ENCODE measurements around the gene TIGAR. TPM values are rescaled to one million over a fixed set of nuclear protein-coding genes. Genes with fewer than 3 reads are reported as not detected.

TIGAR gene
- total and polyA plus RNA-seq, 2 of the 8 experiments (the other 6 are each of a cell fraction or from before 2014, with no cell fraction given), result 3.8 to 26.4 TPM

DNA sequence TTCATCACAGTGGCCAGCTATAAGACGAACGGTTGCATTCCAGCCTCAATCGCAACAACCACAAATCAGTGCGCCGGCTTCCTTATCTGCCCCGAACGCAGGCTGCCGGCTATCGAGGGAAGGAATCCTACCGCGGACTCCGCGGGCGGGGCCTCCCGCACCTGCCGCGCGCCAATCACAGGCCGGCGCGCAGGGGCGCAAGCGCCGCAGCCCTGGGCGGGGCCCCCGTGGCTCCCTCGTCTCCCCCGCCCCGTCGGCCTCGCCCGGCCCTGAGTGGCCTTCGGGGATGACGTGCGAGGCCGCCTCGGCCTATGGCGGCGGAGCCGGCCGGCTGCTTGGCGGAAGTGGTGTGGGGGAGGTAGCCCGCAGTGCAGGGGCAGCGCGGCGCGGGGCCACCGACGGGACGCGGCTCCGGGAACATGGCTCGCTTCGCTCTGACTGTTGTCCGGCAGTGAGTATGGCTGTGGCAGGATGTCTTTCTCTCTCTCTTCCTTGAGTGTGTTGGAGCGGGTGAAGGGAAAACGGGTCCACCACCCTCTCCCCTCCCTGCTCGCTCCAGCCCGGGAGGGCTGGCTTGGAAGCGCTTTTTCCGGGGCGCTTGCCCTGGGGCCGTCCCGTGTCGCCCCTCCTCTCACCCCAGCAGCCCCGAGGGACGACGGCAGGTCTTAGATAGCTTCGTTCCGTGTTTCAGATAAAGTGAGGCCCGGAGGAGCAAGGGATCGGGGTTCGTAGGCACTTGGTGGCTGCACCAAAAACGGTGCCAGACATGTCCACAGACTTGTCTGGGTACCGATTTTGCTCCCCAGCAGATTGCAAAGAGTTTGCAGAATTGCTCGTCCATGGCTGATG is at the start of gene TIGAR (continued):
- TF ChIP-seq, protein P1, sequence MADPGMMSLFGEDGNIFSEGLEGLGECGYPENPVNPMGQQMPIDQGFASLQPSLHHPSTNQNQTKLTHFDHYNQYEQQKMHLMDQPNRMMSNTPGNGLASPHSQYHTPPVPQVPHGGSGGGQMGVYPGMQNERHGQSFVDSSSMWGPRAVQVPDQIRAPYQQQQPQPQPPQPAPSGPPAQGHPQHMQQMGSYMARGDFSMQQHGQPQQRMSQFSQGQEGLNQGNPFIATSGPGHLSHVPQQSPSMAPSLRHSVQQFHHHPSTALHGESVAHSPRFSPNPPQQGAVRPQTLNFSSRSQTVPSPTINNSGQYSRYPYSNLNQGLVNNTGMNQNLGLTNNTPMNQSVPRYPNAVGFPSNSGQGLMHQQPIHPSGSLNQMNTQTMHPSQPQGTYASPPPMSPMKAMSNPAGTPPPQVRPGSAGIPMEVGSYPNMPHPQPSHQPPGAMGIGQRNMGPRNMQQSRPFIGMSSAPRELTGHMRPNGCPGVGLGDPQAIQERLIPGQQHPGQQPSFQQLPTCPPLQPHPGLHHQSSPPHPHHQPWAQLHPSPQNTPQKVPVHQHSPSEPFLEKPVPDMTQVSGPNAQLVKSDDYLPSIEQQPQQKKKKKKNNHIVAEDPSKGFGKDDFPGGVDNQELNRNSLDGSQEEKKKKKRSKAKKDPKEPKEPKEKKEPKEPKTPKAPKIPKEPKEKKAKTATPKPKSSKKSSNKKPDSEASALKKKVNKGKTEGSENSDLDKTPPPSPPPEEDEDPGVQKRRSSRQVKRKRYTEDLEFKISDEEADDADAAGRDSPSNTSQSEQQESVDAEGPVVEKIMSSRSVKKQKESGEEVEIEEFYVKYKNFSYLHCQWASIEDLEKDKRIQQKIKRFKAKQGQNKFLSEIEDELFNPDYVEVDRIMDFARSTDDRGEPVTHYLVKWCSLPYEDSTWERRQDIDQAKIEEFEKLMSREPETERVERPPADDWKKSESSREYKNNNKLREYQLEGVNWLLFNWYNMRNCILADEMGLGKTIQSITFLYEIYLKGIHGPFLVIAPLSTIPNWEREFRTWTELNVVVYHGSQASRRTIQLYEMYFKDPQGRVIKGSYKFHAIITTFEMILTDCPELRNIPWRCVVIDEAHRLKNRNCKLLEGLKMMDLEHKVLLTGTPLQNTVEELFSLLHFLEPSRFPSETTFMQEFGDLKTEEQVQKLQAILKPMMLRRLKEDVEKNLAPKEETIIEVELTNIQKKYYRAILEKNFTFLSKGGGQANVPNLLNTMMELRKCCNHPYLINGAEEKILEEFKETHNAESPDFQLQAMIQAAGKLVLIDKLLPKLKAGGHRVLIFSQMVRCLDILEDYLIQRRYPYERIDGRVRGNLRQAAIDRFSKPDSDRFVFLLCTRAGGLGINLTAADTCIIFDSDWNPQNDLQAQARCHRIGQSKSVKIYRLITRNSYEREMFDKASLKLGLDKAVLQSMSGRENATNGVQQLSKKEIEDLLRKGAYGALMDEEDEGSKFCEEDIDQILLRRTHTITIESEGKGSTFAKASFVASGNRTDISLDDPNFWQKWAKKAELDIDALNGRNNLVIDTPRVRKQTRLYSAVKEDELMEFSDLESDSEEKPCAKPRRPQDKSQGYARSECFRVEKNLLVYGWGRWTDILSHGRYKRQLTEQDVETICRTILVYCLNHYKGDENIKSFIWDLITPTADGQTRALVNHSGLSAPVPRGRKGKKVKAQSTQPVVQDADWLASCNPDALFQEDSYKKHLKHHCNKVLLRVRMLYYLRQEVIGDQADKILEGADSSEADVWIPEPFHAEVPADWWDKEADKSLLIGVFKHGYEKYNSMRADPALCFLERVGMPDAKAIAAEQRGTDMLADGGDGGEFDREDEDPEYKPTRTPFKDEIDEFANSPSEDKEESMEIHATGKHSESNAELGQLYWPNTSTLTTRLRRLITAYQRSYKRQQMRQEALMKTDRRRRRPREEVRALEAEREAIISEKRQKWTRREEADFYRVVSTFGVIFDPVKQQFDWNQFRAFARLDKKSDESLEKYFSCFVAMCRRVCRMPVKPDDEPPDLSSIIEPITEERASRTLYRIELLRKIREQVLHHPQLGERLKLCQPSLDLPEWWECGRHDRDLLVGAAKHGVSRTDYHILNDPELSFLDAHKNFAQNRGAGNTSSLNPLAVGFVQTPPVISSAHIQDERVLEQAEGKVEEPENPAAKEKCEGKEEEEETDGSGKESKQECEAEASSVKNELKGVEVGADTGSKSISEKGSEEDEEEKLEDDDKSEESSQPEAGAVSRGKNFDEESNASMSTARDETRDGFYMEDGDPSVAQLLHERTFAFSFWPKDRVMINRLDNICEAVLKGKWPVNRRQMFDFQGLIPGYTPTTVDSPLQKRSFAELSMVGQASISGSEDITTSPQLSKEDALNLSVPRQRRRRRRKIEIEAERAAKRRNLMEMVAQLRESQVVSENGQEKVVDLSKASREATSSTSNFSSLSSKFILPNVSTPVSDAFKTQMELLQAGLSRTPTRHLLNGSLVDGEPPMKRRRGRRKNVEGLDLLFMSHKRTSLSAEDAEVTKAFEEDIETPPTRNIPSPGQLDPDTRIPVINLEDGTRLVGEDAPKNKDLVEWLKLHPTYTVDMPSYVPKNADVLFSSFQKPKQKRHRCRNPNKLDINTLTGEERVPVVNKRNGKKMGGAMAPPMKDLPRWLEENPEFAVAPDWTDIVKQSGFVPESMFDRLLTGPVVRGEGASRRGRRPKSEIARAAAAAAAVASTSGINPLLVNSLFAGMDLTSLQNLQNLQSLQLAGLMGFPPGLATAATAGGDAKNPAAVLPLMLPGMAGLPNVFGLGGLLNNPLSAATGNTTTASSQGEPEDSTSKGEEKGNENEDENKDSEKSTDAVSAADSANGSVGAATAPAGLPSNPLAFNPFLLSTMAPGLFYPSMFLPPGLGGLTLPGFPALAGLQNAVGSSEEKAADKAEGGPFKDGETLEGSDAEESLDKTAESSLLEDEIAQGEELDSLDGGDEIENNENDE (IDR thresholded peaks at IDR 0.05; ENCODE audit: insufficient replicate concordance, low read length), result no peak
- TF ChIP-seq POLR2AphosphoS5 (IDR thresholded peaks at IDR 0.05; ENCODE audit: low read depth, low read length), result peak; percentile 91
- no peak; the same call in 1 of the 2 replicates for TF ChIP-seq RFX5 (IDR thresholded peaks at IDR 0.05; ENCODE audit: borderline replicate concordance, low read depth, low read length)
- TF ChIP-seq SP4 (IDR thresholded peaks at IDR 0.05; ENCODE audit: low read length), result no peak
- peak; percentile 87 for TF ChIP-seq TAF1 (IDR thresholded peaks at IDR 0.05; ENCODE audit: low read depth, low read length)
- TF ChIP-seq SIX5 (IDR thresholded peaks at IDR 0.05; ENCODE audit: low read depth, low read length), result no peak
- TF ChIP-seq CREB1 (IDR thresholded peaks at IDR 0.05), result peak; percentile 92
- TF ChIP-seq CBX5 (IDR thresholded peaks at IDR 0.05; ENCODE audit: low read depth, low read length), result no peak
- no peak for TF ChIP-seq SUZ12 (IDR thresholded peaks at IDR 0.05; ENCODE audit: low read length)
